HG02870 (cell line): Measurements from ENCODE around the gene POLR1A.

Experiments used
- ATAC-seq: cut with Tn5 transposase; IDR thresholded peaks from one replicate; pipeline ENCODE4 v1.9.1; 2021; ENCODE audit warnings: mild to moderate bottlenecking, moderate library complexity; ENCODE audit not compliant: unreplicated experiment

The POLR1A gene

GRCh38 chr2:86097114-86097896, 8.4 kb downstream of the POLR1A start:
- no peak for ATAC-seq

- no peak for ATAC-seq
Observed at GRCh38 chr2:86094229-86094628, 11.5 kb downstream of the POLR1A start.

GRCh38 chr2:86087936-86088850, 17.5 kb downstream of the POLR1A start:
- no peak for ATAC-seq

DNA sequence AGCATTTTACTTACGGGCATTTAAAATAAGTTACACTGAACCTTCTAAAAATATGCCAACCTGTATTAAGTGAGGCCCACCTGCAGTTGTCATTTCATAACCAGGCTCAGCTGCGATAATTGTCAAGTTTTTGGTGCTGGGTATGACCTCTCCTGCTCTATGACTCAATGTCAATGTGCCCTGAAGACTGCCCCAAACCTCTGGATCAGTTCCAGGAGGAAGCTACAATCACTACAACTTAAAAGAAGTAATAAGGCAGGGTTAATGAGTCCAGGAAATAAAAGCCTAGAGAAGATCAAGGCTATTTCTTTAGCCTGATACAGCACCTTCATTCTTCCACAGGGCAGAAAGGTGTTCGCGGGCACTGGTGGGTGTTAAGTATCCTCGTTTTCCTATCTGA, 22.9 kb downstream of the POLR1A start:
- no peak for ATAC-seq

DNA sequence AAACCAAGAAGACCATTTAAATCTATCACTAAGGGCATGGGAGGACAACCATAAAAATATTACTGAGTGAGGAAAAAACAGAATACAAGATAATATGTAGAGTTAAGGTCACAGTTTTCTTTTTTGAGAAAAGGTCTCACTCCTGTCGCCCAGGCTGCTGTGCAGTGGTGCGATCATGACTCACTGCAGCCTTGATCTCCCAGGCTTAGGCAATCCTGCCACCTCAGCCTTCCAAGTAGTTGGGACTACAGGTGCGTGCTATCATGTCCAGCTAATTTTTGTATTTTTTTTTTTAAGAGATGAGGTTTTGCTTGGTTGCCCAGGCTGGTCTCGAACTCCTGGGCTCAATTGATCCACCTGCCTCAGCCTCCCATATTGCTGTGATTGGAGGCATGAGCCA, 24.0 kb downstream of the POLR1A start:
- ATAC-seq = no peak

GRCh38 chr2:86079981-86080911, 25.4 kb downstream of the POLR1A start:
- ATAC-seq = peak; percentile 84

DNA sequence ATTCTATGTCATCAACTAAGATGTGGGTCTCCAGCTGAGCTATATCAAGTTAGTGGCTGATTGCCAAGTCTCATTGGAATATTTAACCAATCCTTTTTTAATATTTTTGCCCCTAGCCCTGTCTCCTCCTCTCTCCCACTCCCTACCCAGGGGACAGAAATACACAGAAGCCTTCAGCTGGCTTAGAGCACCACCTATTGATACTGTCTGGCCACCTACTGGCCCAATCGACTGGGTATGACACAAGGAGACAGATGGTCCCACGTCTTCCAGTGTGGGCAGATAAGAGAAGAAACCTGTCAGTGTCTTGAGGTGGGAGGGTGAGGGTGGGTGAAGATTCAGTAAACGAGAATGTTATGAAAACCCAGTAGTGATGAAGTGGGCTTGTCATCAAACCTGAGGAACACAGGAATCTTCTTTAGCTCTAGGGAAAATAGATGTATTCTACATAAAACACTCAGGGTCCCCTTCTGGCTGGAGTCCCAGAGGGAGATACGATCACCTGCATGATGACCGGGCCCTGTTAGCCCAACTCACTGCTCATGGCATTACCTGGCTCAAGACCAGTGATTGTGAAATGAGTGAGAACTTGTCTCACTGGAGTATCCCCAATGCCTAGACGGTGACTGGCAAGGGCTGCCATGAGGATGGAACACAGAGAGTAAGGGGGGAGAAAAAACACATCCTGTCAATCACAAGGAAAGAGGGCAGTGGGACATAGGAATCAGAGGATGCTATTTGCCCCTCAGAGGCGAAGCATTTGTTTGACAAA, 26.7 kb downstream of the POLR1A start:
- ATAC-seq = no peak

DNA sequence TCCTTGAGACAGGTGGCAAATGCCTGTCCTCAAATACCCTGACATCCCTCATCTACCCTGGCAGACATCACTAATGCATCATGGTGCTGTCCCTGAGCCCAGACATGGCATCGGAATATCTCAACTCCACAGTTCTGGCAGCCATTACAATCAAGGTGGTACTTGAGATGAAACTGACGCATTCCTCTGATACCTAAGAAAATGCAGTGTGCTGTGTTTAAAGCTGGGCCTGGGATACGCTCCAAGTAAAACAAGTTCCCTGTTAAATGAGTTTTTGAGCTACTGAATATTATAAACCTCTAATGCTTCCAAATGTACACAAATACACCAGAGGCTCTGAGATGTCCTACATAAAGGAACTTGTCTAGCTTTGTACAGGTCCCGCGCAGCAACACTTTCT, 29.8 kb downstream of the POLR1A start:
- ATAC-seq = no peak

DNA sequence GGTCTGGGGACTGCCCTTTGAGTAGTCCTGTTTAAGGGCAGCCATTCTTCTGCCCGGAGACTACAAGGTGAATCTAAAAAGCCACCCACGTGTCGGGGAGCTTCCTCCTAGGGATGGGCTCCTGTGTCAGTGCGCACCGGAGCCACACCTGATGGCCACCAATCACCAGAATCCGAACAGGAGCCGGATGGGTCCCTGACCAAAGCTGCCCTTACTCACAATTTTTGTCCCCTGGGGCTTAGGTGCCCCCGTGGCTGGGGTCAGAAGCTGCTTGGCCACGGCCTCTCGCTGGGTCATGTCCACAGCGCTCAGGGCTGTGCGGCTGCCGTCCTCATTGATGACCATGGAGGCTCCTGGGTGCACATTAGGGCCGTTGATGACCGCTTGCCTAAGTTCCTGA, 30.9 kb downstream of the POLR1A start:
- no peak for ATAC-seq

GRCh38 chr2:86074256-86074655, 31.4 kb downstream of the POLR1A start:
- ATAC-seq = no peak

- ATAC-seq = no peak
Observed at GRCh38 chr2:86073225-86073624, 32.5 kb downstream of the POLR1A start.

- no peak for ATAC-seq
Observed at GRCh38 chr2:86072271-86072858, 33.3 kb downstream of the POLR1A start.

DNA sequence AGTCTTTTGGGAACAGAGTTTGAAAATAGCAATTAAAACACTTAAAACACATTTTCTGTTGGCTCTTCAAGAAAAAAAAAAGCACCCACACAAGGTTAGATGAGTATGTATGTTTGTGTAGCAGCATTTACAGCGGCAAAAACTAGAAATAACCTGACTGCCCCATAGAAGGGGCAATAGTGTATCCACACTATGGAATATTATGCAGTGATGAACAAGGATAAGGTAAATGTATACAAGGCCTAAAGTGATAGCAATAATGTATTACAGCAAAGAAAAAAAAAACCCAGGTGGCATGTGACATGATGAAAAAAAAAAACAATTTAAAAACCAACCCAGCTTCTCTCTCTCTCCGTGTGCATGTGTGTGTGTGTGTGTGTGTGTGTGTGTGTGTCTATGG, 34.8 kb downstream of the POLR1A start:
- ATAC-seq = no peak

DNA sequence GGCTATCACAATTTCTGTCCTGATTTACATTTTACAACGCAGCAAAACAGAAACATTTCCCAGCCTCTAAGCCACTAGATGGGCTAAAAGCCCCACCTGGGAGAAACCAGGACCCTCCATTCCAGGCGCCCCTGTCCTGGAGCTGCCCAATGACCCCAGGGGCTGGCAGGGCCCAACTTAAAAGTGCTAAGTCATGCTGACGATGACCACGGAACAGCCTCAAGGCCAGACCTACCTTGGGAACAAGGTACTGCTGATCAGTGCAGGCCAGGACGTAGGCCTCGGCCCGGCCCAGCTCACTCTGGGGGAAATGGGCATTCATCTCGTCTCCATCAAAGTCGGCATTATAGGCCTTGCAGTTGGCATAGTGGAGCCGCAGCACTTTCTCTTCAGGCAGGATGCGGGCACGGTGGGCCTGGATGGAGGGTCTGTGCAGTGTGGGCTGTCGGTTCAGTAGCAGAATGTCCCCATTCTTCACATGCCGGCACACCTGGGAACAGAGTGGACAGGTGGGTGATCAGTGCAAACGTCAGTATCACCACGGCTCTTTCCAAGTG, 35.8 kb downstream of the POLR1A start:
- ATAC-seq = no peak

DNA sequence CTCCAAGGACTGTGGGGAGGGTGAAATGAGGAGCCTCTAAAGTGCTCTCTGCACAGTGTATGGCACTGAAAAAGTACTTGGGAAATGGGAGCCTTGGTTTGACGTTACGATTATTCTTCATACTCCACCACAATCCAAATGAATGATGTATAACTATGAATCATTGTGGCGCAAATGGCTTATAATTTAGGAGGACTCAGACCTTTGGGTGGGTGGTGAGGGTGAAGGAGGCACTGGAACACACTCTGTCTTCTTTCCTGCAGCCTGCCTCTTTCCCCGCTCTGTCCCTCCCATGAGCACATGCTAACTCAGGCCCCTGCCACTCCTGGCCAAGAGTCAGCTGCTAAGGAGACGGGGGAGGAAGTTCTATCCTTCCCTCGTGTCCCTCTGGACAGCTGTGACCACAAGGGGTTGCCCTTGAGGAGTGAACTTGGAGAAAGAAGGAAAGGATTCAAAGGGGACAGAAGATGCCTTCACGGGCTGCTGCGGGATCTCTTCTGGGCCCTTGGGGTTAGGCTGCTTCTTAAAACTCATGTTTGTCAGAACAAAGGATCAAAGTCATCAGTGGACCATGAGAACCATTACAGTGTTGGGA, 36.5 kb downstream of the POLR1A start:
- no peak for ATAC-seq

DNA sequence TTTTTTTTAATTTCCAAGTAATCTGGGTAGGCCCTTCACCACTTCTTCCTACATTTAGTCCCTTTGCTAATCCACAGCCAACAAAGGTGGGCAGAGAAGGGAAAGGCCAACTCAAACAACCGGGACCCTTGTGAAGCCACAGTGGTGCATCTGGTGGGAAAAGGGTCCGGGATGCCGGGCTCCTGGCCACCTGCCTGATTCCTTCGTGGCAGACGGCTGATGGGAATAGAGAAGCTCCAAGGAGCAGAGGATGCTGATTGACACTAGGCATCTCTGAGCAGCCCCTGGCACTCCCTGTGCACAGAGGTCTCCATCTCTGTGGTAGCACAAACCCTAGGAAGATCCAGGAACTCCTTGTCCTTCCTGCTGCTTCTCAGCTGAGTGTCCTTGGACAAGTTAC, 37.0 kb downstream of the POLR1A start:
- no peak for ATAC-seq

DNA sequence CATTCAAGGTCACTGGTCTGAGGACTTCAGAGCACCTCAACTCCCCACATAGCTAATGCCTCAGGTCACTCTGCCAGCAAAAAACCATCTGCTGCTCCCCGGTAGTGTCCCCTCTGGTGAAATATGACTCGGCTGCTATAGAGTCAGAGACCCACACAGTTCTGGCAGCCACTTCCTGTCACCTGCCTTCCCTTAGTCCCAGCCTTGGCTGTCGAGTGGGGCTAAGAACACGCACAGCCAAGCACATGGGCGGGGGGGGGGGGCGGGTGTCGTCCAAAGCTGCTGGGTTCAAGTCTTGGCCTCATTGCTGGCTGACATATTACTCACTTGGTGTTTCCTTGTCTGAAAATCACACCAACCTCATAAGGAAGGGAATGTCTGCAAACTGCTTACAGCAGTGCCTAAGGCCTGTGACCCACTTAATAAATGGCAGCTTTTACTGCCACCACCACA, 37.5 kb downstream of the POLR1A start:
- ATAC-seq = peak; percentile 47

DNA sequence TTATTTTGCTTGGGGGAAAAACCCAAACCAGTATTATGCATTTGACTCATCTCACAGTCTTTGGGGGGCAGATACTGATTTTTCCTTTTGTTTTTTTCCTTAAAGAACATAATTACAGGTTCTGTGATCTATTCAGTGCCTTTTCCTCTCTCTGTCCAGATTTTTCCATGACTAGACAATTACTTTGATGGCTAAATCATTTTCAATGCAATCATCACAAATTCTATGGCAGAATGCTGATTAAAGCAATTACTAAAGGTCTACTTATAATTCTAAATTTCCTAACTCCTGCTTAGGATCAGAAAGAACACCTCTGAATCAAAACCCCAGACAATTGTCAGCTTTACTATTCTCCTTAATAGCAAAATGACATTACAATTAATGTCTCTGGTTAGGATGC, 38.8 kb downstream of the POLR1A start:
- ATAC-seq = no peak

DNA sequence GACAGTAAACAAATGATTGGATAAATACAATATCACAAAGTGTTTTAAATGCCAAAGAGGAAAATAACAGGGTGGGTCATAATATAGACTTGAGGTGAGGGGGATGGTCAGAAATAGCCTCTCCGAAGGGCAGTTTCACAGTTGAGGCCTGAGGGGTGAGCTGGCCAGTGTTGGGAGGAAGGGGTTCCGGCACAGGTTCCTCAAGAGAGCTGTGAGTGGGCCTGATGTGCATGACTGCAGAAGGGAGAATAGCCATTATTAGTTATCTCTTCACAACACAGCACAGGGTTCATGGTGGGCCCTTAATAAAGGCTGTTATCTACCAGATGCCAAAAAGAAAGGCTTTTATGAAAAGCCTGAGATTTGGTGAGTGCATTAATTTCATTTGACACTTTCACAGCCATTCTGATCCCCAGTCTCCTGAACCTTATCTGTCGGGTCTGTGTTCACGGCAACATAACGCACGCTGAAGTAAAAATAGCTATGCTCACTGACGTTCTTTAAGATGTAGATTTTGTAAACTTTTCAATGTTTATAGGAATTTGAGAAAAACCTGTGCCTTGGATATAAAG, 39.6 kb downstream of the POLR1A start:
- ATAC-seq = no peak
